Nasal cavity respiratory epithelium epithelial cell of viscerocranial mucosa (primary cell): ENCODE results near the gene ERCC6L. TPM values are rescaled to one million over a fixed set of nuclear protein-coding genes. Genes with fewer than 3 reads are reported as not detected.

Experiments used
- total RNA-seq: library from RNA; depleted of rRNA; stranded (reverse); fragments of >200 nt; gene quantifications from 2 replicates; pipeline ENCODE4 v1.2.3, GENCODE V29; 2014

ERCC6L gene, protein sequence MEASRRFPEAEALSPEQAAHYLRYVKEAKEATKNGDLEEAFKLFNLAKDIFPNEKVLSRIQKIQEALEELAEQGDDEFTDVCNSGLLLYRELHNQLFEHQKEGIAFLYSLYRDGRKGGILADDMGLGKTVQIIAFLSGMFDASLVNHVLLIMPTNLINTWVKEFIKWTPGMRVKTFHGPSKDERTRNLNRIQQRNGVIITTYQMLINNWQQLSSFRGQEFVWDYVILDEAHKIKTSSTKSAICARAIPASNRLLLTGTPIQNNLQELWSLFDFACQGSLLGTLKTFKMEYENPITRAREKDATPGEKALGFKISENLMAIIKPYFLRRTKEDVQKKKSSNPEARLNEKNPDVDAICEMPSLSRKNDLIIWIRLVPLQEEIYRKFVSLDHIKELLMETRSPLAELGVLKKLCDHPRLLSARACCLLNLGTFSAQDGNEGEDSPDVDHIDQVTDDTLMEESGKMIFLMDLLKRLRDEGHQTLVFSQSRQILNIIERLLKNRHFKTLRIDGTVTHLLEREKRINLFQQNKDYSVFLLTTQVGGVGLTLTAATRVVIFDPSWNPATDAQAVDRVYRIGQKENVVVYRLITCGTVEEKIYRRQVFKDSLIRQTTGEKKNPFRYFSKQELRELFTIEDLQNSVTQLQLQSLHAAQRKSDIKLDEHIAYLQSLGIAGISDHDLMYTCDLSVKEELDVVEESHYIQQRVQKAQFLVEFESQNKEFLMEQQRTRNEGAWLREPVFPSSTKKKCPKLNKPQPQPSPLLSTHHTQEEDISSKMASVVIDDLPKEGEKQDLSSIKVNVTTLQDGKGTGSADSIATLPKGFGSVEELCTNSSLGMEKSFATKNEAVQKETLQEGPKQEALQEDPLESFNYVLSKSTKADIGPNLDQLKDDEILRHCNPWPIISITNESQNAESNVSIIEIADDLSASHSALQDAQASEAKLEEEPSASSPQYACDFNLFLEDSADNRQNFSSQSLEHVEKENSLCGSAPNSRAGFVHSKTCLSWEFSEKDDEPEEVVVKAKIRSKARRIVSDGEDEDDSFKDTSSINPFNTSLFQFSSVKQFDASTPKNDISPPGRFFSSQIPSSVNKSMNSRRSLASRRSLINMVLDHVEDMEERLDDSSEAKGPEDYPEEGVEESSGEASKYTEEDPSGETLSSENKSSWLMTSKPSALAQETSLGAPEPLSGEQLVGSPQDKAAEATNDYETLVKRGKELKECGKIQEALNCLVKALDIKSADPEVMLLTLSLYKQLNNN
- under 0.01 and 0.07 TPM in 2 replicates for total RNA-seq

DNA sequence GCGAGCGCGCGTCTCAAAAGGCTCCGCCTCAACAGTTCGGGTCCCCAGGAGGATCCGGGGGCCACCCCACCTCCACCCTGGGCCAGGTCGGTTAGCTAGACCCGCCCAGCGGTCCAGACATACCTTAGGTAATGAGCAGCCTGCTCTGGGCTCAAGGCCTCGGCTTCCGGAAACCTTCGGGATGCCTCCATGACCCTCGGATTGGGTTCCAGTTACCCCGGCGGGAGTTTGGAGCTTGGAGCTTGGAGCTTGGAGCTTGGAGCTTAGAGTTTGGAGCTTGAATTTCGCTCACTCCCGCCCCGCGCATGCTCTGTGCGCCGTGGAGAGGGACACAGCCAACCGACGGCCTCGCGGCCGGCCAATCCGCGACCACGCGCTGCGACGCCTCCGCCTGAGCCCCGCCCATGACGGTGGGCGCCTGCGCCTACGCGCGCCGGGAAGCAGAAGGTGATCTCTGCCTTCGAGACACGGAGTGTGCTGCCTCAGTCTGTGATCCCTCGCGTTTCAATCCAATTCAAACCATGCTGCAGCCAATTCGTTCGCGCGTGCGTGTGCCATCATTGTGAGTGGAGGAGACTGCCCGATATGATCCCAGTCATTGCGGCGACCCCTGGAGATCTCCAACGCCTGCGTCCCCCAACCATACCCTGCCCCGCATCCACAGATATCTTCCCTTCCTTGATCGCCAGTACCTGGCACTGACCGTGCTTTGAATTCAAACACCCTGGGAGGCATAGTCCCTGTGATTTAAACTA lies at the start of gene ERCC6L:
ERCC6L (minus strand) TSS at position 307 of the 755 bp plus-strand sequence; CDS start at position 191, 116 bp downstream.

GRCh38 chrX:72181178-72182125 lies 57.4 kb downstream of the ERCC6L start, which contains the start of gene PIN4:
PIN4 (plus strand) TSS chrX:72181757; CDS start chrX:72181786, 29 bp downstream.

Other genes starting within 250 kb of the ERCC6L start
- gene RTL5, start 107.1 kb downstream of the ERCC6L start, total RNA-seq: under 0.01 and 0.50 TPM in 2 replicates
- gene PIN4, start 57.3 kb downstream of the ERCC6L start, total RNA-seq: 10.6 and 19.2 TPM in 2 replicates
- gene RPS4X, start 38.2 kb upstream of the ERCC6L start, total RNA-seq: 933 and 1,098 TPM in 2 replicates
- gene CITED1, start 66.9 kb upstream of the ERCC6L start, total RNA-seq: 0.14 and 0.34 TPM in 2 replicates